Stomach smooth muscle (tissue), 2 donors: ENCODE data around the gene FBXL17.

Experiments used
- H3K27ac ChIP-seq: one replicate; pipeline ENCODE4 v1.7.0; 2013; ENCODE audit warnings: mild to moderate bottlenecking, low read length, inconsistent platforms
- H3K27me3 ChIP-seq, 2 donors: one replicate each; pipeline ENCODE4 v1.7.0; 2013; ENCODE audit warnings: low read length in 2 of 2; ENCODE audit not compliant: insufficient read depth in 2 of 2, control insufficient read depth in 1 of 2
- H3K36me3 ChIP-seq, 2 donors: one replicate each; pipeline ENCODE4 v1.7.0; 2013; ENCODE audit warnings: low read length in 2 of 2; ENCODE audit not compliant: control insufficient read depth in 2 of 2, insufficient read depth in 2 of 2
- H3K4me1 ChIP-seq: one replicate; pipeline ENCODE4 v1.7.0; 2013; ENCODE audit warnings: low read length; ENCODE audit not compliant: control insufficient read depth, insufficient read depth
- H3K4me3 ChIP-seq, 2 donors: one replicate each; pipeline ENCODE4 v1.7.0; 2013; ENCODE audit warnings: low read length in 2 of 2
- H3K9ac ChIP-seq, 2 donors: one replicate each; pipeline ENCODE4 v1.7.0; 2013; ENCODE audit warnings: low read length in 2 of 2, mild to moderate bottlenecking in 1 of 2
- H3K9me3 ChIP-seq, 2 donors: one replicate each; pipeline ENCODE4 v1.7.0; 2013; ENCODE audit warnings: low read length in 2 of 2; ENCODE audit not compliant: control insufficient read depth in 2 of 2
- donor health status: healthy.
- donor health status: Pancreatic carcinoma.

FBXL17 gene

DNA sequence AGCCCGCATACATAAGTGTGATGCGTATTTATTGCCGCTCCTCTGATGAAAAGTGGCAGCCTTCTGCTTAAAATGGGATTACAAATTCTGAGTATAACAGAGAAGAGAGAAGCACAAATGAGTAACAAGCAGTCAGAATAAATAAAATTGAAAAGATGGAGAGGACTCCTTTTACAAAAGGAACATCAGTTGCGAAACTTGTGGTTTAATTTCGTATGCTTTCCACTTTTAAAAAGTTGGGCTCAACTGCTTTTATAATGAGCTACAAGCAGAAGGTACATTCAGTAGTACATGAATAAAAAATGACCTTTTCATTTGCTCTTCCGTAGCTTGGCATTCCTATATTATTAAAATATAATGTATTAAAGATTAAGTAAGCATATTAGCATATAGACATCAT is 320.0 kb downstream of the FBXL17 start:
- Histone ChIP-seq H3K9me3 (no peaks in the 10 kb centered on the region), H3K4me3 (no peak overlapping the region), H3K9ac (no peak overlapping the region), H3K36me3 (no peaks in the 10 kb centered on the region), H3K27ac (no peak overlapping the region), H3K27me3 (no peaks in the 10 kb centered on the region), H3K4me1 (no peaks in the 10 kb centered on the region)

DNA sequence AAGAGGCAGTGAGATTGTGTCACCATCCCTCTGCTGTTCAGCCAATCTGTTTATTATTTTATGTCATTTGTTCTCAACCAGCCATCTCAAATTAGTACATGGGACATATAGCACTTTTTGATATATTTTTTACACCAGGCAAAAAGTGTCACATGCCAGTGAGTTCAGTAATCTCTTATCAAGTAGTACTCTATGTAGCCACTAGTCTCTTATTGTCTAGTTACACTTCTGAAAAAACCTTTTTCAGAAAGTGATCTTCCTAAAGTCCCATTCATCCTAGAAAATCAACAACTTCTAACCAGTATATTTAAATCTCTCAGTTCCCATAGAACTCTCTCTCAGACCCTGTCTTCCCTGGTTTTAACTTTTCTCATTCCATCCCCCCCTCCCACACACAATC is 321.6 kb downstream of the FBXL17 start:
- H3K36me3 ChIP-seq, result no peaks in the 10 kb centered on the region
- no peaks in the 10 kb centered on the region for H3K9me3 ChIP-seq
- H3K27me3 ChIP-seq, result no peaks in the 10 kb centered on the region
- no peak overlapping the region for H3K27ac ChIP-seq
- no peak overlapping the region for H3K4me3 ChIP-seq
- no peak overlapping the region for H3K9ac ChIP-seq
- H3K4me1 ChIP-seq, result no peaks in the 10 kb centered on the region

DNA sequence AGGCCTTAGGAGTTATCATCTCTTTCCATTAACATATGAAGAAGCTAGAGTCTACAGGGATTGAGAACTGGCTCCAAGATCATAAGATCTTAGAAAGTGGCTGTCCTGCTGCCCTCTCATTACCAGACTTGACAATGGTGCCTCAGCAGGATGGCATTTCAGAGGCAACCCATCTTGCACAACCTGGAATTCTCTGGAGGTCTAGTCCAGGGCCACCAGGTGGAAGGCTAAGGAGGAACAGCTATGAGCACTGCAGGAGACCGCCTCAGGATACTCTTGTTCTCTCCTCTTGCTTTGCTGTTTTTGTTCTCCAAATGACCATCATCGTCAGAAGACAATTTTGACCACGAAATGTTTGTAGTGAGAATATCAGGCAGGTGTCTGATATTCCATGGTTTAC is 322.6 kb downstream of the FBXL17 start:
- Histone ChIP-seq H3K9me3 (peaks cover under 1 to 3% of the 10 kb centered on the region in 2 donors), H3K36me3 (no peaks in the 10 kb centered on the region), H3K4me3 (no peak overlapping the region), H3K4me1 (no peaks in the 10 kb centered on the region), H3K27me3 (no peaks in the 10 kb centered on the region), H3K9ac (no peak overlapping the region), H3K27ac (no peak overlapping the region)

DNA sequence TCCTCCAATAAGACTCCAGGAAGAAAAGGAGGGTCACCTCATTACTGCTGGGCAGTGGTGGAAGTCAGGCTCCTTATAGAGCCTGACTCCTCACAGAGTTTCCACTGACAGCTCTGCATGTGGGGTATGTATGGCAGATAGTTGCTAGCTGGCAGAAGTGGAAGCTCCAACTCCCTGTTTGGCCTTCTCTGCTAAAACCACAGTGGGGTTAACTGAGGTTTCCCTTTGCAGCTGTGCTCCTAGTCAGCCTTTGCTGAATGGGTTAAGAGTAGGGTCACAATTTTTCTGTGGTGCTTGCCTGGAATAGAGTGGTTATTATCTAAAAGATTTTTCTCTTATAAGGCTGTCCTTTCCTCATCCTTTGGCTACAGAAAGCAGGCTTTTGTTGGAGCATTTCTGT is 327.5 kb downstream of the FBXL17 start:
- Histone ChIP-seq H3K27me3 (no peaks in the 10 kb centered on the region), H3K27ac (no peak overlapping the region), H3K36me3 (no peaks in the 10 kb centered on the region)

DNA sequence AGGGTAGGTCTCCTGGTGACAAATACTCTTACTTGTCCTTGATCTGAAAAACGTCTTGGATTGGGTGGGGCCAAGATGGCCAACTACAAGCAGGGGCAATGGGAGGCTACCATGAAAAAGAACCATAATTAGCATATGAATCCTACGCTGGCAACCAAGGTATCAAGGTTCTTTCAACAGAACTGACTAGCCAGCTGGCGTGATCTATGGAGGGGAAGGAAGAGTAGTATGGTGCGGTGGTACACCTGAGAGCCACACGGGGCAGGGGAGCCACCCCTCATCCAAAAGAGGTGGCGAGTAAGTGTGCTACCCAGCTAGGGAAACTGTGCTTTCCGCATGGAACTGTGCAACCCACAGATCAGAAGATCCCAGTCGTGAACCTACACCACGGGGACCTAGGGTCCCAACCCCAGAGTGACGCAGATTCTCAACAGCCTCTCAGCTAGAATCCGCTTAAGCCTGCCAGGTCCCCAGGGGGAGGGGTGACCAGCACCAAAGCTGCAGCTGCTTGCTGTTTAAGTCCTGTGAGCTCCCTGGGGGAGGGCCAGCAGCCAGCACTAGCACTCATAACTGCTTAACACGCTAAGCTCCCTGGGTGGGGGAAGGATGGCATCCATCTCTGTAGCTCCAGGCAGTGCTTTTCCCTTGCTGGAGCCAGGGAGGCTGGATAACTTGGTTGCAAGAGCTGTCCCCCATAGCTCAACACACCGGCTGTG is 334.8 kb downstream of the FBXL17 start:
- H3K4me1 ChIP-seq, result no peaks in the 10 kb centered on the region
- no peak overlapping the region for H3K4me3 ChIP-seq
- no peaks in the 10 kb centered on the region for H3K9me3 ChIP-seq
- no peaks in the 10 kb centered on the region for H3K27me3 ChIP-seq
- no peaks in the 10 kb centered on the region for H3K36me3 ChIP-seq
- H3K9ac ChIP-seq, result no peak overlapping the region
- H3K27ac ChIP-seq, result no peak overlapping the region

More for the DNA sequence above, 327.5 kb downstream of the FBXL17 start:
- H3K4me3 ChIP-seq, result no peak overlapping the region
- no peak overlapping the region for H3K9ac ChIP-seq
- no peaks in the 10 kb centered on the region for H3K4me1 ChIP-seq
- peaks cover 2 to 4% of the 10 kb centered on the region in 2 donors for H3K9me3 ChIP-seq

DNA sequence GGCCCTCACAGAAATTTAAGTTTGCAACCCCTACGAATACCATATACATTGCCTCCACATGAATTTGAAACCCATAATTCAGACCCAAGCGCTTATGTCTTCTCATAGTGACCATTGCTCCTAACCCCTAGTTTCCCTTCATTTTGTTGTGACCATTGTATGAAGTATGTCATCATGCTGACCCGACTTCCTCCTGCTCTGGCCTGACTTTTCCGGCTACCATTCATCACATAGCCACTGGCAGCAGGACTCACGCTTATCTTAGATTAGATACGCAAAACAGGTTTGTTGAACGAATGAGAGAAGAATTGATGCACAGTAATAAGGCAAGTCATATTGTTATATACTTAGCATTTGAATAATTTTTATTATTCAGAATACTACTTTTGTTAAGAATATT is 345.4 kb downstream of the FBXL17 start:
- H3K36me3 ChIP-seq, result no peaks in the 10 kb centered on the region
- no peak overlapping the region for H3K27ac ChIP-seq
- H3K4me1 ChIP-seq, result no peaks in the 10 kb centered on the region
- H3K9me3 ChIP-seq, result no peaks in the 10 kb centered on the region
- H3K4me3 ChIP-seq, result no peak overlapping the region
- H3K27me3 ChIP-seq, result no peaks in the 10 kb centered on the region
- H3K9ac ChIP-seq, result no peak overlapping the region

DNA sequence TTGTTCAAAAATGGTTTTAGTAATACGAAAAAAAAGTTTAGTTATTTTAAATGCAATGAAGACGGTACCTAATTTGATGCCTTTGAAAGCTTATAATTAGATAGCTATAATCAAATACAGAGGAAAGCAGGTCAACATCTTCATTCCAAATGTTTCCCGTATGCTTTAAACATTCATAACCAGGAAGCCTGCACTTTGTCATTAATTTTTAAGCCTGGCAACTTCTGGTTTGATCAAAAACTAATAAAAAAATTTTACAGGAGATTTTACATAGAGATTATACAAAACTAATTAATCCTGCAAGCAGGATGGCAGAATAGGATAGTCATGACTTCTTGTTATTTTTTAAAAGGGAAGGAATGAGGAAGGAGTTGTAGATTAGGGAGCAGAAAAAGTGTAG is 353.0 kb downstream of the FBXL17 start:
- H3K9me3 ChIP-seq, result no peaks in the 10 kb centered on the region
- H3K27me3 ChIP-seq, result no peaks in the 10 kb centered on the region
- H3K9ac ChIP-seq, result no peak overlapping the region
- no peaks in the 10 kb centered on the region for H3K36me3 ChIP-seq
- no peak overlapping the region for H3K4me3 ChIP-seq
- H3K27ac ChIP-seq, result no peak overlapping the region
- H3K4me1 ChIP-seq, result no peaks in the 10 kb centered on the region

DNA sequence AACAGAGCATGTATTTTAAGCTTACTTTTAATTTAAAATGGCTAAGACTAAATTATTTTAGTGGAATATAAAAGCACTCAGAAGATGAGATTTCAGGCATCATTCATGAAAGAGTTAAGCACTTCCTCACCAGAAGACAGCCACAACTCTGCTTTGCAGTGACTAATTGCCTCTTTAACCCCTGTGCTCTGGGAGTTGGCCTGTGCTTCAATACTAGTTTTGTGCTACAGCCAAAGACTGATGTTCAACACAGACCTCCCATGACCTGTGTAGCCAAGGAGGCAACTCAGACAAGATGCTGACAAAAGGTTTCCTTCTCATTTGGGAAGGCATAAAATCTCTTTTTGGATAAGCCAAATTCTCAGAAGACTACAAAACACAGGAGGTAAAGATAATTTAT is 353.5 kb downstream of the FBXL17 start:
- no peak overlapping the region for H3K27ac ChIP-seq
- no peak overlapping the region for H3K4me3 ChIP-seq
- no peaks in the 10 kb centered on the region for H3K36me3 ChIP-seq
- no peak overlapping the region for H3K9ac ChIP-seq
- no peaks in the 10 kb centered on the region for H3K27me3 ChIP-seq
- H3K4me1 ChIP-seq, result no peaks in the 10 kb centered on the region
- no peaks in the 10 kb centered on the region for H3K9me3 ChIP-seq

DNA sequence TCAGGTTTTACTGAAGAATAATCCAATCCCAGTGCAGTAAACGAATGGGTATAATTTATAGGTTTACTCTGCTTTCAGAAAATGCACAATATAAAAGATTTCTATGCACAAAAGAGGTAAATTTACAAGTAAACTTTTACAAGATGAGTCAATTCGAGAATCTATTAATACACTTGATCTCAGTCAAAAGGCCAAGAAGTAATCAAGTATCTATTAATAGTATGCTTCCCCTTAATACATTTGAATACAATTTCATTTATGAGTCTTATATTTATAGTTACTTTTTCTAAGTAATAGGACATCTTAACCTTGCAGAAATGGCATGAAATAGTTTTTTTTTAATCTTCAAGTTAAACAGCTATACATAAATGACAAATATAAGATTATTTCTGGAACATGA is 355.9 kb downstream of the FBXL17 start:
- H3K4me3 ChIP-seq, result no peak overlapping the region
- no peak overlapping the region for H3K9ac ChIP-seq
- no peak overlapping the region for H3K27ac ChIP-seq
- no peaks in the 10 kb centered on the region for H3K9me3 ChIP-seq
- no peaks in the 10 kb centered on the region for H3K27me3 ChIP-seq
- H3K36me3 ChIP-seq, result no peaks in the 10 kb centered on the region
- H3K4me1 ChIP-seq, result no peaks in the 10 kb centered on the region

DNA sequence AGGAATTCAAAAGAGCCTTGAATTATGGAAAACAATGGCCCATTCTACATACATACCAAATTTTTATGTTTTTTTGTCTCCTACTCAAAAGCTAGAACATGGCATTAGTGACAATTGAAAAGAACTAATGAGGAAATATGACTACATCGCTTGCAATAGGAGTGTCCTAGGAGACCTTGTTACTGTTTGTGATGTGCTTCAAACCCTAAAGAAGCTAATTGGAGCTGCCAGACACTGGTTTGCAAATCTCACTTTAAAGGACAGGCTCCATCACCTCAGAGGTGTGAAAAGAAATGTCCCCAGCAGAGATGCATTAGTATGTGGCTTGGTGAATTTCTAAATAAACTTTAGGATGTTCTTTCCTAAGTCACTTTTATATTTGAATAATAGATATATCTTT is 356.9 kb downstream of the FBXL17 start:
- Histone ChIP-seq H3K4me1 (no peaks in the 10 kb centered on the region), H3K9me3 (no peaks in the 10 kb centered on the region), H3K36me3 (no peaks in the 10 kb centered on the region), H3K27ac (no peak overlapping the region), H3K4me3 (no peak overlapping the region), H3K27me3 (no peaks in the 10 kb centered on the region), H3K9ac (no peak overlapping the region)

DNA sequence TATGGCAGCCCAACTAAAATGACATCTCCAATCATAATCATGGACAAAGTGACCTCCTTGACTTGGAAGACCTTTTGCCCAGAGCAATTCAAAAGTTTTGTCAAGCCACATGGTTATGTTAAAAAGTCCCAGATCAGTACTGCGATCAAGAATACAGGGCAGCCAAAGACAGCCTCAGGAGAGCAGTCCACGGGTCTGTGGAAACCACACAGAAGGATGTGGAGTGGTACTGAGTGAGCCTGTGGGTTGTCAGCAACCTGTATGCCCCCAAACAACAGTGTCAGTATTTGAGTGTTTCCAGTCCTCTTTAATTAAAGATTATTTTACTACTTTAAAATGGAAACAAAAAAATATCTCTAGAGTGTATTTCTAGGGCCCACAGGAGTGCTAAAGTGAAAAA is 365.8 kb downstream of the FBXL17 start:
- Histone ChIP-seq H3K9me3 (no peaks in the 10 kb centered on the region), H3K9ac (no peak overlapping the region)

More for the DNA sequence above, 365.8 kb downstream of the FBXL17 start:
- Histone ChIP-seq H3K4me1 (no peaks in the 10 kb centered on the region), H3K27me3 (no peaks in the 10 kb centered on the region), H3K36me3 (no peaks in the 10 kb centered on the region), H3K4me3 (no peak overlapping the region), H3K27ac (no peak overlapping the region)
